Measurements from ENCODE around the gene TLR5. TPM values are rescaled to one million over a fixed set of nuclear protein-coding genes. Genes with fewer than 3 reads are reported as not detected.

Gene TLR5
- total RNA-seq, 1 experiment from 2014 or later = 0.21 TPM

DNA sequence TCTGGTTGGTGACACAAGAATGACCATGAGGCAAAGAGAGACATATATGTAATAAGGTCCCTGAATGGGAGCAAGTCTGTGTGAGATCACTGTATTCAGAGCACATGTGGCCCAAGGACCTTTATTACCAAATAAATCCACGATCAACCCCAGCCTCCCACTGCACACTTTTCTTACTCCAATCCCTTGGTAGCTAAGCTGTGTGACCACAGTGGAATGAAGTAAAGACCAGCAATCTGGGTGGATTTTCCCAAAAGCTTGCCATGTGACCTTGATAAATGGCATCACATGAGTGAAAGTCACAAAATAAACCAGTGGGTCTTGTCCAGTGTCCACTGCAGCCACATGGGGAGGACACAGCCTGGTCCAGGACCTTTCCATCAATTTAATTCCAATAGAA, 36.7 kb upstream of the TLR5 start:
- in situ Hi-C loops (cut with HindIII; ENCODE audit: low pct_unique_long_range_greater_than_20kb, low sequenced_read_pairs) = no loop called here
- ATAC-seq = no peak
- Histone ChIP-seq H3K36me3 (ENCODE audit: control insufficient read depth, insufficient read depth, low read length) (no peaks in the 10 kb centered on the region), H3K27me3 (ENCODE audit: control insufficient read depth, insufficient read depth, low read length) (peaks cover 30% of the 10 kb centered on the region), H3K9me3 (ENCODE audit: control insufficient read depth, insufficient read depth, low read depth, low read length) (no peaks in the 10 kb centered on the region), H3K27ac (ENCODE audit: low read length) (no peak overlapping the region), H3K4me3 (ENCODE audit: low read depth in 2 of 2, low read length in 2 of 2) (no peak overlapping the region), H3K4me1 (ENCODE audit: control insufficient read depth, insufficient read depth, low read length) (no peaks in the 10 kb centered on the region)
- POLR2A ChIA-PET = no interaction called here
- TF ChIP-seq SIN3A (IDR thresholded peaks at IDR 0.05; ENCODE audit: borderline replicate concordance, insufficient read depth, low read depth, low read length) = no peak
- no peak for TF ChIP-seq TCF7L2 (IDR thresholded peaks at IDR 0.05; ENCODE audit: low read depth, low read length)
- TF ChIP-seq, protein P1, sequence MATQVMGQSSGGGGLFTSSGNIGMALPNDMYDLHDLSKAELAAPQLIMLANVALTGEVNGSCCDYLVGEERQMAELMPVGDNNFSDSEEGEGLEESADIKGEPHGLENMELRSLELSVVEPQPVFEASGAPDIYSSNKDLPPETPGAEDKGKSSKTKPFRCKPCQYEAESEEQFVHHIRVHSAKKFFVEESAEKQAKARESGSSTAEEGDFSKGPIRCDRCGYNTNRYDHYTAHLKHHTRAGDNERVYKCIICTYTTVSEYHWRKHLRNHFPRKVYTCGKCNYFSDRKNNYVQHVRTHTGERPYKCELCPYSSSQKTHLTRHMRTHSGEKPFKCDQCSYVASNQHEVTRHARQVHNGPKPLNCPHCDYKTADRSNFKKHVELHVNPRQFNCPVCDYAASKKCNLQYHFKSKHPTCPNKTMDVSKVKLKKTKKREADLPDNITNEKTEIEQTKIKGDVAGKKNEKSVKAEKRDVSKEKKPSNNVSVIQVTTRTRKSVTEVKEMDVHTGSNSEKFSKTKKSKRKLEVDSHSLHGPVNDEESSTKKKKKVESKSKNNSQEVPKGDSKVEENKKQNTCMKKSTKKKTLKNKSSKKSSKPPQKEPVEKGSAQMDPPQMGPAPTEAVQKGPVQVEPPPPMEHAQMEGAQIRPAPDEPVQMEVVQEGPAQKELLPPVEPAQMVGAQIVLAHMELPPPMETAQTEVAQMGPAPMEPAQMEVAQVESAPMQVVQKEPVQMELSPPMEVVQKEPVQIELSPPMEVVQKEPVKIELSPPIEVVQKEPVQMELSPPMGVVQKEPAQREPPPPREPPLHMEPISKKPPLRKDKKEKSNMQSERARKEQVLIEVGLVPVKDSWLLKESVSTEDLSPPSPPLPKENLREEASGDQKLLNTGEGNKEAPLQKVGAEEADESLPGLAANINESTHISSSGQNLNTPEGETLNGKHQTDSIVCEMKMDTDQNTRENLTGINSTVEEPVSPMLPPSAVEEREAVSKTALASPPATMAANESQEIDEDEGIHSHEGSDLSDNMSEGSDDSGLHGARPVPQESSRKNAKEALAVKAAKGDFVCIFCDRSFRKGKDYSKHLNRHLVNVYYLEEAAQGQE (IDR thresholded peaks at IDR 0.05; ENCODE audit: insufficient read depth in 1 of 2, low read depth in 2 of 2, low read length in 1 of 2) = no peak
- TF ChIP-seq POLR2AphosphoS5 (IDR thresholded peaks at IDR 0.05; ENCODE audit: low read depth, low read length) = no peak
- TF ChIP-seq, protein P2, sequence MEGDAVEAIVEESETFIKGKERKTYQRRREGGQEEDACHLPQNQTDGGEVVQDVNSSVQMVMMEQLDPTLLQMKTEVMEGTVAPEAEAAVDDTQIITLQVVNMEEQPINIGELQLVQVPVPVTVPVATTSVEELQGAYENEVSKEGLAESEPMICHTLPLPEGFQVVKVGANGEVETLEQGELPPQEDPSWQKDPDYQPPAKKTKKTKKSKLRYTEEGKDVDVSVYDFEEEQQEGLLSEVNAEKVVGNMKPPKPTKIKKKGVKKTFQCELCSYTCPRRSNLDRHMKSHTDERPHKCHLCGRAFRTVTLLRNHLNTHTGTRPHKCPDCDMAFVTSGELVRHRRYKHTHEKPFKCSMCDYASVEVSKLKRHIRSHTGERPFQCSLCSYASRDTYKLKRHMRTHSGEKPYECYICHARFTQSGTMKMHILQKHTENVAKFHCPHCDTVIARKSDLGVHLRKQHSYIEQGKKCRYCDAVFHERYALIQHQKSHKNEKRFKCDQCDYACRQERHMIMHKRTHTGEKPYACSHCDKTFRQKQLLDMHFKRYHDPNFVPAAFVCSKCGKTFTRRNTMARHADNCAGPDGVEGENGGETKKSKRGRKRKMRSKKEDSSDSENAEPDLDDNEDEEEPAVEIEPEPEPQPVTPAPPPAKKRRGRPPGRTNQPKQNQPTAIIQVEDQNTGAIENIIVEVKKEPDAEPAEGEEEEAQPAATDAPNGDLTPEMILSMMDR (IDR thresholded peaks at IDR 0.05) = no peak
- no peak for DNase-seq (ENCODE audit: low read depth, low spot score)
- BruUV-seq (replicated peaks) = no TSS peak
- CTCF ChIA-PET = no interaction called here
- intact Hi-C loops (cut with micrococcal nuclease; ENCODE audit: unreplicated experiment) = no loop called here

DNA sequence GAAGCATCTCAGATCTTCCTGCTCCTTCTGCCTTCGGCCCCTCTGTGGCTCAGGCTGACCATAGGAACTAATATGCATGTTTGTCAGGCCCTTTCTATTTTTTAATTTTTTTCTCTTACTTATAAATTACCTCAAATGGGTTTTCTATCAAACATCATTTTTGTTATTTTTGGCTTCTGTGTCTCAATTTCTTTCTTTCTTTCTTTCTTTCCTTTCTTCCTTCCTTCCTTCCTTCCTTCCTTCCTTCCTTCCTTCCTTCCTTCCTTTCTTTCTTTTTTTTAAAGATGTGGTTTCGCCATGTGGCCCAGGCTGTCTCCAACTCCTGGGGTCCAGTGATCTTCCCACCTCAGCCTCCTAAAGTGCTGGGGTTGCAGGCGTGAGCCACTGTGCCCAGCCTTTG, 36.2 kb upstream of the TLR5 start:
- intact Hi-C loops (cut with micrococcal nuclease; ENCODE audit: unreplicated experiment) (no loop called here), in situ Hi-C loops (cut with HindIII; ENCODE audit: low pct_unique_long_range_greater_than_20kb, low sequenced_read_pairs) (no loop called here)
- no peak for ATAC-seq
- no peak for DNase-seq (ENCODE audit: low read depth, low spot score)
- TF ChIP-seq, protein P1 (IDR thresholded peaks at IDR 0.05; ENCODE audit: insufficient read depth in 1 of 2, low read depth in 2 of 2, low read length in 1 of 2) = no peak
- ChIA-PET POLR2A (no interaction called here), CTCF (no interaction called here)
- H3K27me3 ChIP-seq (ENCODE audit: control insufficient read depth, insufficient read depth, low read length) = peaks cover 27% of the 10 kb centered on the region
- no TSS peak for BruUV-seq (replicated peaks)
- no peak overlapping the region for H3K27ac ChIP-seq (ENCODE audit: low read length)
- H3K4me3 ChIP-seq (ENCODE audit: low read depth in 2 of 2, low read length in 2 of 2) = no peak overlapping the region
- no peaks in the 10 kb centered on the region for H3K4me1 ChIP-seq (ENCODE audit: control insufficient read depth, insufficient read depth, low read length)
- no peaks in the 10 kb centered on the region for H3K36me3 ChIP-seq (ENCODE audit: control insufficient read depth, insufficient read depth, low read length)
- no peaks in the 10 kb centered on the region for H3K9me3 ChIP-seq (ENCODE audit: control insufficient read depth, insufficient read depth, low read depth, low read length)

All from Panc1 (cell line).